CD4-positive, alpha-beta T cell treated with Interleukin-1 beta for 1 hour (primary cell): ENCODE results near the gene ATXN3L.
"Not testable (repeated sequence)": the region's sequence is repeated elsewhere in the genome, so short reads cannot be mapped to it uniquely, and the experiment has no call there.

ENCODE experiments used
- DNase-seq, 2 donors: peaks; one replicate each; pipeline ENCODE4 v3.0.0-alpha.2; 2020 to 2022

Gene ATXN3L

GRCh38 chrX:13305108-13305507 lies 14.7 kb downstream of the ATXN3L start:
- no peak for DNase-seq

DNA sequence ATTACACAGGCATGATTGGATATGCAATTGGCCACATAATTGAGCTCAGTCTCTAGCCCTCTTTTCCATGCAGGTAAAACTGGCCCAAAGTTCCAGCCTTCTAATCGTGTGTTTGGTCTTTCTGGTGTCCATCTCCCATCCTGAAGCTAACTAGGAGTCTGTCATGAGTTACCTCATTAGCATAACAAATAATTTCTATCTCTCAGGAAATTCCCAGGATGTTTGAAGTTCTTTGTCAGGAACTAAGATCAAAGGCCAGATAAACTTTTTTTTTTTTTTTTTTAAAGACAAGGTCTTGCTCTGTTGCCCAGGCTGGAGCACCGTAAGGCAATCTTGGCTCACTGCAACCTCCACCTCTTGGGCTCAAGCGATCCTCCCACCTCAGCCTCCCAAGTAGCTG lies 15.8 kb downstream of the ATXN3L start:
- no peak for DNase-seq

GRCh38 chrX:13303248-13303647 lies 16.6 kb downstream of the ATXN3L start:
- not testable (repeated sequence) for DNase-seq

DNA sequence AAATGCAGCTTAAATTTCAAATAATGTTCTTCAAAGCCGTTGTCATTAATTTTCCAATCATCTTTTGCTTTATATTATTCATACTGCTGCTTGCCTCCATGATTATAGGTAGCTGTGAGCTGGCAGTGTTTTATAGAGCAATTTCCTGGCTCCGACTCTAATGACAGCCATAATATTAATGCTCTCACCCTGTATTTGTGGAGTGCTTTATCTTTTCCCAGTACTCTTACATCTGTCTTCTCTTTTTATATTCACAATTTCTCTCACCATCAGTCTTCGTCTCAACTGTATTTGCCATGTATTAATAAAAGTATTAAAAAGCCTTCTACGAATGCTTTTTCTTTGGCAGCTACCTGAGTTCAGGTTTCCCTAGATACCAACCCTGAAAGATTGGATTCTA lies 21.0 kb downstream of the ATXN3L start:
- no peak for DNase-seq

GRCh38 chrX:13295841-13296240 lies 24.0 kb downstream of the ATXN3L start:
- no peak for DNase-seq

DNA sequence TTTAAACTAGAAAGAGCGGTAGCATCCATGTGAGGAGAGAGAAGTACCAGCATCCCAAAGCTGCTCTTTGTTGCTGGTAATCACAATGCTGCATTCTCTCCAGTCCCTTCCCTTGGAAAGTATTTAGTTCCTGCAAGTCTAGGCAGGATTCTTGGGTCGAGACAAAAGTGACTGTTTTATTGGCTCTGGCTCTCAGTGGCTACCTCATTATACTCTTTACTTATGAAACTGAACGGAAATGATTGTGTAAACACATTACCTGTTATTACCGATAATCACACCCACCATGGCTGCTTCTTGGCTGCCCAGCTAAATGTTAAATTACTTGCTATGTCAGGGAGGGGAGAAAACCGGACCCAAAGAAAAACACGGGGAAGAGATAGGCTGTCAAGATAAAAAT lies 26.2 kb downstream of the ATXN3L start:
- no peak for DNase-seq

GRCh38 chrX:13290891-13291614 lies 28.8 kb downstream of the ATXN3L start:
- DNase-seq, result no peak

DNA sequence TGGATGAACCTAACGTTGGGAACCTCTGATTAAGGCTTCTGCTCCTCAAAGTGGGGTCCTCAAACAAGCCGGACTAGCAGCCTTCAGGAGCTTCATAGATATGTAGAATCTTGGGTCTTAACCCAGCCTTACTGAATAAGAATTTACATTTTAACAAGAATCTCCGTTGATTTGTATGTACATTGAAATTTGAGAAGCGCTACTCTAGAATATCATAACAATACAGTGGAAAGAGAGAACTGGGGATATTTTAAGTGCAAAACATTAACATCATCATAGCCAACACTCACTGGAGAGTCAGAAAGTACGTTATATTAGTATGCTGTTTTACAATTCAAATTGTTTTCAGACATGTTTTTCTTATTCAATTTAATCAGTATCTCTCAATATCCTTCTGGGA lies 31.2 kb downstream of the ATXN3L start:
- DNase-seq, result no peak

- no peak for DNase-seq
These were observed 32.0 kb downstream of the ATXN3L start for GRCh38 chrX:13287816-13288215.

DNA sequence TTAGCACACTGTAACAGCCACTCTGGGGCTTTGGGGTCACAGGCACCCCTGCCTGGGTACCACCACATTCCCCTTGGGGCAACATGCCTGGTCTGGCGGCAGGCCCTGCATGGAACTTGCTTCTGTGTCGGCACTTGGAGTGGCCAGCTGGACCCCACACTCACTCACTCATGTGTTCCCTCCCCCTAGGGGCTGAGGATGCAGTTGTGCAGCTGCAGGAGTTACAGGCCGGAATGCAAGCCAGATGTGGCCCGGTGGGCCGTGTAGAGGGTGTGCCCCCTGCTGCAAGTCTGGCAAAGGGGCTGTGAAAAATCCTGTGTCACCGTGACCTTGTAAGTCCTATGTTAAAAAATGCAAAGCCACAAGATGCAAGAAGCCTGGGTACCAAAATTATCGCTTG lies 34.2 kb downstream of the ATXN3L start:
- DNase-seq, result no peak

DNA sequence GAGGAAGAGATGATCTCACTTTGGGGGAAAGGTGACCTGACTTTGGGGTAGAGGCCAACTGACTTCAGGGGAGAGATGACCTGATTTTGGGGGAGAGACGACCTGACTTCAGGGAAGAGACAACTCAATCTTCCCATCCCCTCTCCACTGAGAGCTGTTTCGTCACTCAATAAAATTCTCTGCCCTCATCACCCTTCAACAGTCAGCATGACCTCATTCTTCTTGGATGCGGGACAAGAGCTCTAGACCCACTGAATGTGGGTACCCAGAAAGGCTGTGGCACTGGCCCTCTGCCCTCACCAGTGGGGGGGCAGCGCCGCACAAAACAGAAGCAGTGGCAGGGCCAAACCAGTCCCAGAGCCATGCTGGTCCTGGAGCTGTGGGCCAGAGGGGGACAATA lies 34.6 kb downstream of the ATXN3L start:
- DNase-seq, result no peak

GRCh38 chrX:13284570-13284969 lies 35.3 kb downstream of the ATXN3L start:
- no peak for DNase-seq

- no peak for DNase-seq
These were observed 35.8 kb downstream of the ATXN3L start for GRCh38 chrX:13283950-13284546.

GRCh38 chrX:13283512-13283911 lies 36.3 kb downstream of the ATXN3L start:
- peak in 1 of 2 donors; percentile 3 for DNase-seq

- DNase-seq, result no peak
These were observed 38.6 kb downstream of the ATXN3L start for GRCh38 chrX:13281289-13281688.

DNA sequence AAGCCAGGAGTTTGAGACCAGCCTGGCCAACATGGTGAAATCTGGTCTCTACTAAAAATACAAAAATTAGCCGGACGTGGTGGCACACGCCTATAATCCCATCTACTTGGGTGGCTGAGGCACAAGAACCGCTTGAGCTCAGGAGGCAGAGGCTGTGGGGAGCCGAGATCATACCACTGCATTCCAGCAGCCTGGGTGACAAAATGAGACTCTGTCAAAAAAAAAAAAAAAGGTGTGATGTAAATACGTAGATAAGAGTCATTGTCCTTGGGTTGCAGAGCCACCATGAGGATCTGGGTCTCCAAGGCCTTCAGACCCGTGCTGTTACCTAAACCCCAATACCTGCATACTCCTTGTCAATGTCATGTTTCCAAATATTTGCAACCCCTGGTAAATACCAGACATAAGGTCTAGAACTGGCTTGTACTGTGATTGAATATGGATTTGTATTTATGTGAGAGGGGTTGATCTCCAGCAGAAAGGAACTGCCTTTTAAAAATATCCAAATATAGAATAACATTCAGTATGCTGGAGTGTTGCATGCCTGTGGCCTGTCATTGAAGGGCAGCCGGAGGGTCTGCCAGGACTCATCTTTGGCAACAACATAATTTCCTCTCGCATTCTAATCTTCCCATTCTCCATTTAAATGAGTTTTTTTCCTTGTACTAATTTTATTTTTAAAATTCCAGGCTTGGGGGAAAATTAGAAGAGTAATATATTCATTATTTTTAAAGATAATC lies 40.4 kb downstream of the ATXN3L start:
- DNase-seq, result no peak

- no peak for DNase-seq
These were observed 42.3 kb downstream of the ATXN3L start for GRCh38 chrX:13277539-13277938.

DNA sequence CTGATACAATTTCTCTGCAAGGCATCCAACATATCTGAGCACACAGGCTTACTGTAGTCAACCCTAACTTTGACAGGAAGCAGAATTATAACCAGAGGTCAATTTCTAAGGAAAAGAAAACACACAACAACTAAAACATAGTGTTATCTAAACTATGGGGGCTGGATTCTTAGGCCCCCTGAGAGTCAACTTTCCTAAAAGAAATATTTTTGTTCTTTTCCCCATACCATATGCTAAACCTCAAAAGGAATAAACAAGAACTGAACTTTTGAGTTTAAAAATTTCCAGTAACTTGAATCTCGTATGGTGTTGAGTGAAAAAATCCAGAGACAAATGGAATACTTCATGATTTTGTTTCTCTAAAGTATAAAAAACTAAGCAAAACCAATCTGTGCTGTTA lies 42.9 kb downstream of the ATXN3L start:
- DNase-seq, result no peak

- DNase-seq, result no peak
These were observed 44.8 kb downstream of the ATXN3L start for GRCh38 chrX:13275031-13275430.

DNA sequence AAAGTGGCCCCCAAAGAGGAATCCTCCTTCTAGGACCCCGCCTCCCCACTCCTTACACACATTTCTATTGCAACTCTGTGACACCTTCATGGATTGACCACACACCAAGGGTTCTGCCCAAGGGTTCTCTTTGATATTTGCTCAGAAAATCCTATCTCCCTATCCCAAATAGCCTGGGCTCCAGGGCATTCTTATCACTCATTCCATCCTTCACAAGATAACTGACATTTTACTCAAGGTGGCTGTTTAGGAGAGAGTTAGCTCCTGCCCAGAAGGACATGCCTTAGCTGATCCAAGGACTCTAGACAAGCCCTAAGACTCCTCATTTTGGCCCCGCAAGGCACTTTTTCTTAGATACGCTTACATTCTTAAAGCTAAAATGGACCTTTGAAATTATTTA lies 47.4 kb downstream of the ATXN3L start:
- DNase-seq, result no peak

GRCh38 chrX:13271511-13271910 lies 48.3 kb downstream of the ATXN3L start:
- DNase-seq, result no peak

GRCh38 chrX:13270360-13270759 lies 49.5 kb downstream of the ATXN3L start:
- no peak for DNase-seq

- no peak for DNase-seq
These were observed 51.0 kb downstream of the ATXN3L start for GRCh38 chrX:13268874-13269273.
